ENCODE data around the gene ITIH5.
"Not testable (repeated sequence)": the region's sequence is repeated elsewhere in the genome, so short reads cannot be mapped to it uniquely, and the experiment has no call there.

DNA sequence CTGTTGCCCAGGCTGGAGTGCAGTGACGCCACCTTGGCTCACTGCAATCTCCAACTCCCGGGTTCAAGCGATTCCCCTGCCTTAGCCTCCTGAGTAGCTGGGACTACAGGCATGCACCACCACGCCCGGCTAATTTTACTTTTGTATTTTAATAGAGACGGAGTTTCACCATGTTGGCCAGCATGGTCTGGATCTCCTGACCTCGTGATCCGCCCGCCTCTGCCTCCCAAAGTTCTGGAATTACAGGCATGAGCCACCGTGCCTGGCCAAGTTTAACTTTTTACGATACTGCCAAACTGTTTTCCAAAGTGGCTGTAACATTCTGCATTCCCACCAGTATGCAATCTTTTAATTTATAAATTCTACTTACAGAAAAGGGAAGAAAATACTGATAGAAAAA, 9.7 kb downstream of the ITIH5 start:
- not testable (repeated sequence) for TF ChIP-seq ZBTB7A (CRISPR knock-in tag; IDR thresholded peaks at IDR 0.05); CCDC6 (CRISPR knock-in tag; IDR thresholded peaks at IDR 0.05); HES4 (CRISPR knock-in tag; IDR thresholded peaks at IDR 0.05; ENCODE audit: borderline replicate concordance); YY1 (IDR thresholded peaks at IDR 0.05; ENCODE audit: insufficient read depth, insufficient replicate concordance, low read depth, low read length); SP1 (IDR thresholded peaks at IDR 0.05); SP1 (CRISPR knock-in tag; IDR thresholded peaks at IDR 0.05); PPARG (CRISPR knock-in tag; conservative IDR thresholded peaks at IDR 0.05); NFRKB (IDR thresholded peaks at IDR 0.05); MXD1 (CRISPR knock-in tag; IDR thresholded peaks at IDR 0.05)
- TF ChIP-seq, protein P1, sequence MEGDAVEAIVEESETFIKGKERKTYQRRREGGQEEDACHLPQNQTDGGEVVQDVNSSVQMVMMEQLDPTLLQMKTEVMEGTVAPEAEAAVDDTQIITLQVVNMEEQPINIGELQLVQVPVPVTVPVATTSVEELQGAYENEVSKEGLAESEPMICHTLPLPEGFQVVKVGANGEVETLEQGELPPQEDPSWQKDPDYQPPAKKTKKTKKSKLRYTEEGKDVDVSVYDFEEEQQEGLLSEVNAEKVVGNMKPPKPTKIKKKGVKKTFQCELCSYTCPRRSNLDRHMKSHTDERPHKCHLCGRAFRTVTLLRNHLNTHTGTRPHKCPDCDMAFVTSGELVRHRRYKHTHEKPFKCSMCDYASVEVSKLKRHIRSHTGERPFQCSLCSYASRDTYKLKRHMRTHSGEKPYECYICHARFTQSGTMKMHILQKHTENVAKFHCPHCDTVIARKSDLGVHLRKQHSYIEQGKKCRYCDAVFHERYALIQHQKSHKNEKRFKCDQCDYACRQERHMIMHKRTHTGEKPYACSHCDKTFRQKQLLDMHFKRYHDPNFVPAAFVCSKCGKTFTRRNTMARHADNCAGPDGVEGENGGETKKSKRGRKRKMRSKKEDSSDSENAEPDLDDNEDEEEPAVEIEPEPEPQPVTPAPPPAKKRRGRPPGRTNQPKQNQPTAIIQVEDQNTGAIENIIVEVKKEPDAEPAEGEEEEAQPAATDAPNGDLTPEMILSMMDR (CRISPR knock-in tag; IDR thresholded peaks at IDR 0.05) = not testable (repeated sequence)
